Loucy (cell line): ENCODE measurements around the gene INS.

Experiments
- CTCF ChIP-seq: fragments of 200-600 bp; sonication (generic); conservative IDR thresholded peaks from 2 replicates; pipeline ENCODE4 v1.5.1; 2014; ENCODE audit warnings: mild to moderate bottlenecking, antibody characterized with exemption, low read length
- EZH2phosphoT487 ChIP-seq: fragments of 200-600 bp; IDR thresholded peaks from 2 replicates; pipeline ENCODE4 v1.6.1; 2018; ENCODE audit warnings: antibody characterized with exemption, mild to moderate bottlenecking, moderate library complexity, borderline replicate concordance

- TF ChIP-seq EZH2phosphoT487 (no peak), CTCF (no peak)
Measured at GRCh38 chr11:2144544-2145248, 16.3 kb downstream of the INS start.
